Ovary (tissue), 3 donors: ENCODE data around the gene PPAT.

ENCODE experiments used
- POLR2A ChIP-seq: fragments of 450-650 bp; IDR thresholded peaks from one replicate; pipeline ENCODE4 v1.6.1; 2017; ENCODE audit warnings: antibody characterized with exemption, mild to moderate bottlenecking, moderate library complexity
- TF ChIP-seq, protein P1 (sequence below), 3 donors: fragments of 450-650 bp in 2 of 3; fragments of 200-600 bp in 1 of 3; IDR thresholded peaks; one replicate each; pipeline versions ENCODE4 v1.5.1 to v1.8.0; 2016 to 2022; ENCODE audit warnings: antibody characterized with exemption in 3 of 3, mild to moderate bottlenecking in 1 of 3
- donor health status: DM: no; HTN: no; CAD: no.

DNA sequence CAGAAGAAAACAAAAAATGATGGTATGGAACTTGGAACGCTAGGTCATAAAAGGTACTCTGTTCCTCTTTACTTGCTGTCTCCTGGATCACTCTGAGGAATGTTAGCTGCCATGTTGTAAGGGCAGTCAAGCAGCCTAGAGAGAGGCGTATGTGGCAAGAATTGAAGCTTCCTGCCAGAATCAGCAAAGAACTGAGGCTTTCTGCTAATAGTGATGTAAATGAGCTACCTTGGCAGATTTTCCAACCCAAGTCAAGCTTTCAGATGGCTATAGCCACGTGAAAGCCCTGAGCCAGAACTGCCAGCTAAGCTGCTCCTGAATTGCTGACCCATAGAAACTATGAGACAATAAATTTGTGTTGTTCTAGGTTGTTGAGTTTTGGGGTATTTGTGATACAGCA is 86.8 kb downstream of the PPAT start:
- TF ChIP-seq, protein P1, sequence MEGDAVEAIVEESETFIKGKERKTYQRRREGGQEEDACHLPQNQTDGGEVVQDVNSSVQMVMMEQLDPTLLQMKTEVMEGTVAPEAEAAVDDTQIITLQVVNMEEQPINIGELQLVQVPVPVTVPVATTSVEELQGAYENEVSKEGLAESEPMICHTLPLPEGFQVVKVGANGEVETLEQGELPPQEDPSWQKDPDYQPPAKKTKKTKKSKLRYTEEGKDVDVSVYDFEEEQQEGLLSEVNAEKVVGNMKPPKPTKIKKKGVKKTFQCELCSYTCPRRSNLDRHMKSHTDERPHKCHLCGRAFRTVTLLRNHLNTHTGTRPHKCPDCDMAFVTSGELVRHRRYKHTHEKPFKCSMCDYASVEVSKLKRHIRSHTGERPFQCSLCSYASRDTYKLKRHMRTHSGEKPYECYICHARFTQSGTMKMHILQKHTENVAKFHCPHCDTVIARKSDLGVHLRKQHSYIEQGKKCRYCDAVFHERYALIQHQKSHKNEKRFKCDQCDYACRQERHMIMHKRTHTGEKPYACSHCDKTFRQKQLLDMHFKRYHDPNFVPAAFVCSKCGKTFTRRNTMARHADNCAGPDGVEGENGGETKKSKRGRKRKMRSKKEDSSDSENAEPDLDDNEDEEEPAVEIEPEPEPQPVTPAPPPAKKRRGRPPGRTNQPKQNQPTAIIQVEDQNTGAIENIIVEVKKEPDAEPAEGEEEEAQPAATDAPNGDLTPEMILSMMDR (IDR thresholded peaks at IDR 0.05), result no peak
- no peak for TF ChIP-seq POLR2A
